WERI-Rb-1 (cell line): ENCODE measurements around the gene ITGA1.

Experiments used
- DNase-seq: peaks from one replicate; pipeline ENCODE4 v3.0.0-alpha.2; 2020
- H3K27ac ChIP-seq: fragments of 250-450 bp; sonication (Bioruptor Pico); 2 replicates; pipeline ENCODE4 v1.5.1; 2020; ENCODE audit warnings: mild to moderate bottlenecking, moderate library complexity
- H3K27me3 ChIP-seq: fragments of 250-450 bp; sonication (Bioruptor Pico); 2 replicates; pipeline ENCODE4 v1.5.1; 2021; ENCODE audit warnings: mild to moderate bottlenecking, low read depth, moderate library complexity; ENCODE audit not compliant: insufficient read depth, severe bottlenecking
- H3K36me3 ChIP-seq: fragments of 250-450 bp; sonication (Bioruptor Pico); 2 replicates; pipeline ENCODE4 v1.5.1; 2020; ENCODE audit warnings: mild to moderate bottlenecking, moderate library complexity
- H3K4me3 ChIP-seq: 2 replicates; pipeline ENCODE4 v1.5.1; 2011; ENCODE audit warnings: low read depth, mild to moderate bottlenecking, control low read depth, low read length
- H3K9me3 ChIP-seq: fragments of 250-450 bp; sonication (Bioruptor Pico); 2 replicates; pipeline ENCODE4 v1.5.1; 2021; ENCODE audit warnings: mild to moderate bottlenecking, moderate library complexity; ENCODE audit not compliant: severe bottlenecking
- CTCF ChIP-seq: IDR thresholded peaks from 2 replicates; pipeline ENCODE4 v1.5.1; 2011; ENCODE audit warnings: low read depth, mild to moderate bottlenecking, control low read depth, inconsistent platforms, low read length

ITGA1 gene

GRCh38 chr5:52769061-52769460 lies 18.7 kb upstream of the ITGA1 start:
- H3K27me3 ChIP-seq: no peaks in the 10 kb centered on the region
- H3K27ac ChIP-seq: no peak overlapping the region
- TF ChIP-seq CTCF: no peak
- no peaks in the 10 kb centered on the region for H3K36me3 ChIP-seq
- no peak overlapping the region for H3K4me3 ChIP-seq
- DNase-seq: no peak
- H3K9me3 ChIP-seq: no peaks in the 10 kb centered on the region

GRCh38 chr5:52770287-52770939 lies 17.3 kb upstream of the ITGA1 start:
- TF ChIP-seq CTCF: no peak
- H3K27ac ChIP-seq: no peak overlapping the region
- no peaks in the 10 kb centered on the region for H3K9me3 ChIP-seq
- H3K27me3 ChIP-seq: no peaks in the 10 kb centered on the region
- DNase-seq: no peak
- H3K36me3 ChIP-seq: no peaks in the 10 kb centered on the region
- H3K4me3 ChIP-seq: no peak overlapping the region

GRCh38 chr5:52771343-52772039 lies 16.2 kb upstream of the ITGA1 start:
- no peak overlapping the region for H3K4me3 ChIP-seq
- H3K27me3 ChIP-seq: no peaks in the 10 kb centered on the region
- TF ChIP-seq CTCF: no peak
- DNase-seq: no peak
- no peaks in the 10 kb centered on the region for H3K36me3 ChIP-seq
- no peaks in the 10 kb centered on the region for H3K9me3 ChIP-seq
- no peak overlapping the region for H3K27ac ChIP-seq

GRCh38 chr5:52772668-52773067 lies 15.0 kb upstream of the ITGA1 start:
- TF ChIP-seq CTCF: no peak
- Histone ChIP-seq H3K4me3 (no peak overlapping the region), H3K9me3 (no peaks in the 10 kb centered on the region), H3K27me3 (no peaks in the 10 kb centered on the region), H3K27ac (no peak overlapping the region), H3K36me3 (no peaks in the 10 kb centered on the region)
- no peak for DNase-seq

GRCh38 chr5:52773342-52773741 lies 14.4 kb upstream of the ITGA1 start:
- no peak overlapping the region for H3K27ac ChIP-seq
- no peaks in the 10 kb centered on the region for H3K27me3 ChIP-seq
- no peak for TF ChIP-seq CTCF
- no peak for DNase-seq
- no peaks in the 10 kb centered on the region for H3K9me3 ChIP-seq
- H3K4me3 ChIP-seq: no peak overlapping the region
- no peaks in the 10 kb centered on the region for H3K36me3 ChIP-seq
